HG03196 (cell line): ENCODE measurements around the gene EFHC1.

ENCODE experiments used
- ATAC-seq: cut with Tn5 transposase; IDR thresholded peaks from one replicate; pipeline ENCODE4 v1.9.1; 2021; ENCODE audit not compliant: unreplicated experiment

EFHC1 gene

DNA sequence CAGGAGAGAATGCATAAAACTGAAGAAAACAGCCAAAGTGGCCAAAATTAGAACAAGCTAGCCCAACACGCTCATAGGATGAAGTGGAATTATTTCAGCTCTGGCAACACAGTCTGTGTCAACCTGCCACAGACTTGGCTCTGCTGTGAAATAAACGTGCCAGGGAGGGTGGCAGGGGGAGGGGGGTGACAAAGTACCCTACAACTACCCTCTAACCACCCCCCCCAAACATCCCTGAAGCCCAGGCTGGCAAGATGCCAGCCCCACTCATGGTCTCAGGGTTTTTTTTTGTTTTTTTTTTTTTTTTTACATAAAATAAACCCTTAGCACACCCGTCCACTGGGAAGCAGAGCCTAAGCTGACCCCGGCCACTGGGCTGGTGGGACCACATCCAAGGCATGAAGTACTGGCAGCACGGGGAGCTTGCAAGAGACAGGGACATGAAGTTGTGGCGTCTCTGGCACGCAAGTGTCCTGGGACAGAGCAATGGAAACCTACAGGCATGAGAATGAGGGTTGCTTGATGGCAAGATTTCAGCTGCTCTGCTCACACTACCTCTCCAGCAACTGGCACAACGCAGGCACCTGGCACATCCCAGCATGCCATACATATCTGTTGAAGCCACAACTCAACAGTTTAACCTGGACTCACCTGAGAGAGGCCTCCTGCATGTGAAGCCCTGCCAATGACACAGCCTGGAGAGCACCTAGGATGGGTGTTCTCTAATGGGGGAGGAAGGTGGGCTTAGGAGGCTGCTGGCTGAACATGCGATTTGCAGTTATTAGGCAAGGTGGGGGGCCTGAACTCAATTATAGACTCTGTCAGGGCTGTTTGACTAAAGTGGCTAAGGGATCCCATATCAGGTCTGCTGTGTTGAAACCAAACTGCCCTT is 80.3 kb downstream of the EFHC1 start:
- ATAC-seq, result no peak

DNA sequence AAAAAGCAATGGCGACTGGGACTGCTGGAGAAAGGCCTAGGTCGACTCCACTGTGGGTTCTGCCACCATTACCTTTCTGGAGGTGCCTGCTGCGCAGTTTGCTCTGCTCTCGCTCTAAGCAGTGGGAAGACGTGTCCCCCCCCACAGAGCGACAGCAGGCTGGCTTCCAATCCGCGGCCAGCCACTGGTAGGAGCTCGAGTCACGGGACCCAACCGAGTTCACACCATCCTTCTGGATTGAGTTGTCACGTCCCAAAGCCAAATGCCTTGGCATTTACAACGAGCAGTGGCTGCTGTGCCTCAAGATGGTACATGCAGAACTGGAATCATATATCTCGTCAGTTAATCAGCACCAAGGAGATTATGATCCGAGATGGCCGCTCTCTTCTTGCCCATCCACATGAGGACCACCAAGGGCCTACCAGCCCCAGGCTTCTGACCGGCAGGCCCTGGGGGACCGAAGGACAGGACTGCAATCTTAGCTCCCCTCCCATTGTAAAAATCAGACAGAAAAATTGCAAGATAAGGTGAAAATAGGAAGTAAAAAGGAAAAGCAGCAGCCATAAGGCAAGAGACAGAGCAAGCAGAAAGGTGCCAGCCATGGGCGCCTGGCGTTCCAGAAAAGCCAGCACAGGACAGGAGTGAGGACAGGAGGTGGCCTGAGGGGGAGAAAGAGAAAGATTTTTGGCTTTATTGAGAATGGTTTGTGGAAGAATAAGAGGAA is 82.3 kb downstream of the EFHC1 start:
- ATAC-seq, result no peak

DNA sequence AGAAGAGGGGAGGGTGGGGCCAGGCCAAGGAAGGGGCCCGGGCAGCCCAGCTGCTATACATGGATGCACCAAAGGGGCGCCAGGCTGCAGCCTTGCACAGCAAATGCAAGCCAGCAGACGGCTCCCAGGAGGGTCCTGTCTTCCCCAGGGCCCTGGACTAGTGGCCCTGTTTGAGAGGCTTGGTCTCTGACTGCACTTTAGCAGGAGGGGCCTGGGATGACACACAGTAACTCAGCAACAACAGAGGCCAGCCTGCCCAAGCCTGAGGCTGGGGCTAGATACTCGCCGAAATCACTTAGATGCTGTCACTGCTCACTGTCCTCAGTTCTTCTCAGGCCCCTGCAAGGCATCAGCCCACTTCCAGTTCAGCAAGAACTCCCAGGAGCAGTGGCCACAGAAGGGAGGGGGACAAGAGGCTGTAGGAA is 83.2 kb downstream of the EFHC1 start:
- no peak for ATAC-seq

- ATAC-seq, result no peak
These were observed 84.0 kb downstream of the EFHC1 start for GRCh38 chr6:52503851-52504781.

- no peak for ATAC-seq
These were observed 84.6 kb downstream of the EFHC1 start for GRCh38 chr6:52504782-52505136.

GRCh38 chr6:52505726-52506409 is 85.7 kb downstream of the EFHC1 start:
- ATAC-seq, result no peak

DNA sequence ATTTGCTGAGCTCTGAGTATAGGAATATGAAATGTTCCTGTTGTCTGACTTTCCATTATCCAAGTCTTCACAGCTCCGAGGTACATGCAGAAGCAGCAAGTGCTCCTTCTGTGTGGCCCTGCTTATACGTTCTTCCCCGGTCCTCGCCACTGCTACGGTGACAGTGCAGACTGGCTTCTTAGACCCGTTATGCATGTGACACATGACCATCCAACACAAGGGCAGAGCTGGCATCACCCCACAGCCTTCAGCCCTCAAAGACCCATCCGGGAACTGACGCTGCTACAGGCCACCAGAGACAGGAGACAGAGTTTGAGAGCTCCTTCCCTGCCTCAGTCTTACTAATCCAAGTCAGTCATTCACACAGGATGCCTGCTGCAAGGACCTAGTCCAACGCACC is 86.3 kb downstream of the EFHC1 start:
- no peak for ATAC-seq

- ATAC-seq, result no peak
These were observed 87.6 kb downstream of the EFHC1 start for GRCh38 chr6:52507557-52508260.

DNA sequence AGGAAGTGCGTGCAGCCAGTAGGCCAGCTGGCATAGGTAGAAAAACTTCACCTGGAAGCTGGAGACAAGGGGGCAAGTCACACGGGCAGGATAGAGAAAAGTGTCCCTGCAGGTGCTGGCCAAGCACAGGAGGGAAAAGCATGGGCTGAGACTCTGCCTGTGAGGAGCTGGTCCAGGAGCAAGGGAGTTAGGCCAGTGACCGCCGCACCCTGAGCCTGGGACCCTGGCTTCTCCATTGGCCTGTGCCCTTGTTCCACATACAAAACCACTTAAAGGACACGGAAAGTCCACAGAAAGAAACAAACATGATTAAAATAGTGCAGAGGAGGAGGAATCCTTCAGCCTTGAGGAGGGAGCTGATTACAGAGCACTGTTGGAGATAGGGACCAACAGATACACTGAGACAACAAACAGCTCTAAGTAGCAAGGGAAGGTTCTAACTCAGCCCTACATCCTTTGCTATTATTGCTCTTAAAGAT is 88.2 kb downstream of the EFHC1 start:
- no peak for ATAC-seq

DNA sequence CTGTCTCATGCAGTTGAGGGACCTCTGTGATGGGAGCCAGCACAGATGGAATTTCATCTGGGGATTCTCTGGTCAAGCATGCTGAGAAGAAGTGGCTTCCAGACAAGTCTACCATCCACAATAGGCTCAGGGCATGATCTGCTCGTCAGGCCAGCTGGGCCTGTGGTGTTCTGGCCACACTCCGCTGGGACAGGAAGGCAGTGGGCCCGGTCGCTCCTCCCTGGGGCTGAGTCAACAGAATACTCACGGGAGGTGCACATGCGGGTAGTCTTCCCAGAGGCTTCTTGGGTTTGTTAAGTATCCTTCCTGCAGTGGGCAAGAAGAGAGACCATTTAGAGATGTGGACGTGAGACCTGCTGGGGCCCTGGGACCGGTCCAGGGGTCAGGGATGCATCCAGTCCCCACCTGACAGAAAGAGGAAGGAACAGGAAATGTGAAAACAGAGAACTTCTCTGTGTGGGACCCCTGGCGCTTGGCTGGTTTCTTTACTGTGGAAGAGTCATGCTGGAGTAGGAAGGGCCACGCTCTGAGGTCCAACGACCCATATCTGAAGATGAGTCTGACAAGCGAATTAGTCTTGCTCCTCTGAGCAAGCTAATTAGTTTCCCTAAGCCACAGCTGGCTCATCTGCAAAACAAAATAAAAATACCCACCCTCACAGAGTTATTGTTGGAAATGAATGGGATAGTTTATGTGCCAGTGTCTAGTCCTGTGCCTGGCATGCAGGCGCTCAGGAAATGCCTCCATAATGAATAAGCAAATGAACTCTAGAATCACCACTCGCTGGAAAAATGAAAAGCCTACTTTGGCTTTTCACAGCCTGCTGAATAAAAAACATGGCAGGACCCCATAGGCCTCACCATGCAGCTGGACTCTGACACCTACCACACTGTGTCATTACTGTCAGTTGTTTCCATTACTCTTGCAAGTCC is 89.4 kb downstream of the EFHC1 start:
- no peak for ATAC-seq

GRCh38 chr6:52510213-52510562 is 90.0 kb downstream of the EFHC1 start:
- no peak for ATAC-seq

DNA sequence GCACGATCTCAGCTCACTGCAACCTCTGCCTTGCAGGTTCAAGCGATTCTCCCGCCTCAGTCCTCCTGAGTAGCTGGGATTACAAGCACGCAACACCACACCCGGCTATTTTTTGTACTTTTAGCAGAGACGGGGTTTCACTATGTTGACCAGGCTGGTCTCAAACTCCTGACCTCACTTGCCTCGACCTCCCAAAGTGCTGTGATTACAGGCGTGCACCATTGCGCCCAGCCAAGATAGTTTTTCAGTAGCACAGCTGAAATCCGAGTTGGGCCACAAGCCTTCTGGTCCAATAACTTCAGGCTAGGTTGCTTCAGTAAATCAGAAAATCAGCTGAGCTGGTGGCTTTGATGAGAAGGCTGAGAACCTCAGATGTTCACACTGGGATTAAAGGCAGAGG is 91.0 kb downstream of the EFHC1 start:
- ATAC-seq, result no peak

GRCh38 chr6:52511572-52512151 is 91.5 kb downstream of the EFHC1 start:
- ATAC-seq, result no peak

DNA sequence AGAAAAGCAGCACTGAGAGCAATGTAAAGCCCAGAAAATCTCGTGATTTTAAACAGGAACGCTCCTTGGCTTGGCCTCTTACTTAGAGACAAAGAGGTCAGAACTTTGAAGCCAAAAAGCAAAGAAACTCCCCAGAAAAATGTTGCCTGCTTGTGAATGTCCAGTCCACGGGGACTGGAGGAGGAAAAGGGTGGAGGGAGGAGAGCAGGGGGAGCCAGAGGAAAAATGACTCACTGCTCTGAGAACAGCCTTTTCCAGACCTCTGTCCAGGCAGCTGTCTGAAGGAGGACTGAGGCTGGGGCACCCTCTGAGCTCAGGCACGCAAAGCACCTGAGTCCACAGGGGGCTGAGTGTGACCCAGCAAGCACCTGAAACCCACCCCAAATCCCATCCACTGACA is 92.1 kb downstream of the EFHC1 start:
- ATAC-seq, result no peak

DNA sequence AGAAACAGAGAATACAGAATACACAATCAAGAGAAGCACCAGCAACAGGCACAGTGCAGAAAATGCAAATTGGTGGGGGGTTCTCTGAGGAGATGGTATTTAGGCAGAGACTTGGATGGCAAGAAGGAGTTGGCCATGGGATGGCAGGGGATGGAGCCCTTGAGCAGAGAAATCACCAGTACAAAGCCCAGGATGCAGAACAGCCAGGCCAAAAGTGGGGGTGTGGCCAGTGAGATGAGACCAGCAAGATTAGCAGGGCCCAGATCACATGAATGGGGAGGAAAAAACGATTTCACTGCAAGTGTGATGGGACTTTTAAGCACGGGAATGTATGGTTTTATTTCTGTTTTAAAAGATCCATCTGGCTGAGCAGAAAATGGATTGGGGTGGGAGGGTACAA is 93.3 kb downstream of the EFHC1 start:
- ATAC-seq, result no peak

- ATAC-seq, result no peak
These were observed 93.8 kb downstream of the EFHC1 start for GRCh38 chr6:52513896-52514295.

DNA sequence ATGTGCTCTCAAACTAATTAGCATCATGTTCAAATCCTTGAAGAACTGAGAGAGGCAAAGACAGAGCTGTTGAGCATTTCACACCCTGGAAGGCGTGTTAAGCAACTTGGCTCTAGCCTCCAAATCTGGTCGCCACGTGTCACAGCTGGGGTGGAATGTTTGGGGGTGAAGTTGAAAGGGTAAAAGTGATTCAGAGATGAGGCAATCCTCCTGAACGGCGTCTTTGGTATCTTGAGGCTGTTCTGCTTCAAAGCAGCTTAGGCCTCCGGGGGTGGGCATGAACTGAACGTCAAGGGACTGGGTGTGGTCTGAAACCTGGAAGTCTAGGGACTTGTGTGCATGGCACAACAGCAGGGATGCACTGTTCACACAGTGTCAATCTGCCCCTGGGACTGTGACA is 94.4 kb downstream of the EFHC1 start:
- ATAC-seq, result no peak

GRCh38 chr6:52515219-52515960 is 95.2 kb downstream of the EFHC1 start:
- ATAC-seq, result no peak
